HG03025 (cell line): ENCODE results near the gene OR2S2.
"Not testable (repeated sequence)": the region's sequence is repeated elsewhere in the genome, so short reads cannot be mapped to it uniquely, and the experiment has no call there.

Source experiments
- ATAC-seq: cut with Tn5 transposase; IDR thresholded peaks from one replicate; pipeline ENCODE4 v1.9.1; 2021; ENCODE audit warnings: mild to moderate bottlenecking, moderate library complexity; ENCODE audit not compliant: unreplicated experiment, low FRiP score

OR2S2 gene, protein sequence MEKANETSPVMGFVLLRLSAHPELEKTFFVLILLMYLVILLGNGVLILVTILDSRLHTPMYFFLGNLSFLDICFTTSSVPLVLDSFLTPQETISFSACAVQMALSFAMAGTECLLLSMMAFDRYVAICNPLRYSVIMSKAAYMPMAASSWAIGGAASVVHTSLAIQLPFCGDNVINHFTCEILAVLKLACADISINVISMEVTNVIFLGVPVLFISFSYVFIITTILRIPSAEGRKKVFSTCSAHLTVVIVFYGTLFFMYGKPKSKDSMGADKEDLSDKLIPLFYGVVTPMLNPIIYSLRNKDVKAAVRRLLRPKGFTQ

DNA sequence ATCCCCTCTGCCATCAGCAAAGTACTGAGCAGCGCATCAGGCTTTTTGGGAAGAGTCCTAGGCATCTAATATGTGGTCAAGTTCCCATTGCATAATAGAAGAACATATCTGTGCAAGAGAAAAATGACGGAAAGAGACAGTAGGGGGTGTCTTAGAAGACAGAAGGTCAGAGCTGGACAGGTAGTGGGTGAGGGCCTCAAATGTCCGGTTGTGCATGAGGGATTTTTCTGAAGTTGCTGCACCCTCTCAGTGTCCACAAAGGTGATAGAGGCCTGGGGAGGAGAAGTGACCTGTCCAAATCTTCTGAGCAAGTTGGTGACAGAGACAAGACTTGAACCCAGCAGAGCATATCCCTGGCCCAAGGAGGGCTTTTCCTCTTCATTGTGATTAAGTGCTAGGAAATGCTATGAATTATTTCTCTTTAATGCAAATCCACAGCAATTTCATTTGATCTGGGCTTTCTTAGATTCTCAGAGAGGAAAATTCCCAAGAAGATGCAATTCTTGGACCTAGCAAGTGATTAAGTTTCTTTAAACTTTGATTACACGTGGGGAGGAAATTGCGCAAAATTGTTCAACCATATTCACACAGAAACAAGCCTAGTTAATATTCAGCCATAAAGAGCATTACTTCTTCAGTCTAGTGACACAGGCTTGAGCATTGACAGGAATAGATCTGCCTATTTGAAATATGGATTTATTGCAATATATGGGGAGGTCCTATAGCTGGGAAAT is at the start of gene OR2S2:
Gene OR2S2, minus strand, starts transcription at position 51 of the 734 bp plus-strand sequence. CDS start 56 bp downstream, outside the sequence.
- ATAC-seq, result no peak

DNA sequence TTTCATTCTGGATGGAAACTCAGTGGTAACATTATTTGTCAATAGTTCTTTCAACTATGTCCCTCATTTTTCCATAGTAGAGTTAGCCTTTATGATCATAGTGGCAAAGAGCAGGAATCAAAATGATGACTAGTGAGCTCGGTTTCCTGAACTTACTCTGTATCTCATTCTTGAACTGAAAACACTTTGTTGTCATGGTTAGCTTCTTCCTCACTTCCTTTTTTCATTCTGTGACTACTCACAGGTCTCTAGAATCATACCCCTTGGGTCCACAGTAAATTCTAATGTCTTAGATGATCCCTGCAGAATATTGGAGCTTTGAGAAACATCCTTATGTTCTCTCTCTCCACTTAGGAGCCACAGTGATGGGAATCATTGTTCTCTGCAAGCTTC is 49.4 kb upstream of the OR2S2 start:
- no peak for ATAC-seq

DNA sequence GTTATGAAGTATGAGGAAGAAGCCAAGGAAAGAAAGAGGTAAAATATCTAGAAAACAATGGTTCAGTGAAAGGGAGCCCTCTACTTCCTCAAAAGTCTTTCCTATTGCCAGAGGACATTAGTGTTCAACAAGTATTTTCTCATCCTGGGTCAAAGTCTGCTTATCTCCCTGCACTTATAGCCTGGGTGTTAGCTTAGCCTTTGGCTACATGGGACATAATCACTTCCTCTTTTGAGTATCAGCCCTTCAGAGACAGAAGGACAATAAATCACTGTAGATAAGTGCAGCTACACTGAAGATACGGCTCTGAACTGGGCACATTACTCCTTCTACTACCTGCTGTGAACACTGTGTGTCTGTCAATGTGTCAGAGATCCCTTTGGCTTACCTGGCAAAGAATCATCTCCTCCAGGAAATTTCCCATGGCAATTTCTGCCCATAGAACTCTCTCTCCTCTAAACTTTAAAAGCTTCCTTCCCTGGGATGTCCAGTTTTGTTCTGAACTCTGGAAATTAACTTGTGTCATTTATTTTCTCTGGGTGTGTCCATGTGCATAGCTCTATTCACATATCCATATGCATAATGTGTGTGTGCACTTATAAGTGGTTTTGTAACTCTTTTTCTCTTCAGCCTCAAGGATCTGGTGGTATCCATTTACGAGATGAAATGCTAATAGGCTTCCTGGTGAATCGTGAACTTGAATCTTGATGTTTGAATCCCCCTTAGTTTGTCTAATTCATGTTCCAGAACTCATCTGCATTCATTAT is 48.8 kb upstream of the OR2S2 start:
- ATAC-seq, result no peak

DNA sequence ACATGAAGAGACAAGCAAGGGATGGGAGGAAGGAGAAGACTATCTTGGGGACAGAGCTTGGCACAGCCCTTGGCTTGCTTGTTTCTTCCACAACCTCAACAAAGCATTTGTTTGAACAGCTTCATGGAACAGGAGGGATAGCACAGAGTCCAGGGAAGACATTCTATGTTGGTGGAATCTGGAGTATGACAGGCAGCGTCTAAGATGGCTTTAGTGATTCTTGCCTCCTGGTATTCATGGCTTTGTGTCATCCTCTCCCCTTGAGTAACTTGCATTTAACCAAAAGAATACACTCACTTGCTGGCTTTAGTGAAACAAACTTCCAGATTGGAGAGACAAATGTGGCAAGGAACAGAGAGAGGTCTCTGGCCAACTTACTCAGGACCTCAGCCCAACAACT is 47.9 kb upstream of the OR2S2 start:
- ATAC-seq, result no peak

DNA sequence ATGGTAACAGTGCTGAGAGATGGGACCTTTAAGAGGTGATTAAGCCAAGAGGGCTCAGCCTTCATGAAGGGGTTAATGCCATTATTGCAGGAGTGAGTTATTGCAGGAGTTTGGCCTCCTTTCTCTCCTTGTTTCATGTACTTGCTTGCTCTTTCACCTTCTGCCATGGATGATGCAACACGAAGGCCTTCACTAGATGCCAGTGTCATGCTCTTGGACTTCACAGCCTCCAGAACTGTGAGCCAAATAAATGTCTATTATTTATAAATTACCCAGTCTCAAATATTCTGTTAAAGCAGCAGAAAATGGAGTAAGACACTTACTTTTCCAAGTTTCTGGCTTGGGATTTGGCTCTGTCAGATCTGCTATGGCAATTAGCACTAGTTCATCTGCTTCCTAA is 40.4 kb upstream of the OR2S2 start:
- ATAC-seq, result no peak

DNA sequence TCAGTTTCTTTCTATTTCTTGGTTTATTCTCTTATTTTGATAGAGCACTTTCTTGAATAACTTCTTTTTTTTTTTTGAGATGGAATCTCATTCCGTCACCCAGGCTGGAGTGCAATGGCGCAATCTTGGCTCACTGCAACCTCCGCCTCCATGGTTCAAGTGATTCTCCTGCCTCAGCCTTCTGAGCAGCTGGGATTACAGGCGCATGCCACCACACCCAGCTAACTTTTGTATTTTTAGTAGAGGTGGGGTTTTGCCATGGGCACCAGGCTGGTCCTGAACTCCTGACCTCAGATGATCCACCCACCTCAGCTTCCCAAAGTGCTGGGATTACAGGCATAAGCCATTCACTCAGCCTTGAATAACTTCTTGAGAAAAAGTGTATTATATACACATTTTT is 39.1 kb upstream of the OR2S2 start:
- ATAC-seq, result not testable (repeated sequence)

DNA sequence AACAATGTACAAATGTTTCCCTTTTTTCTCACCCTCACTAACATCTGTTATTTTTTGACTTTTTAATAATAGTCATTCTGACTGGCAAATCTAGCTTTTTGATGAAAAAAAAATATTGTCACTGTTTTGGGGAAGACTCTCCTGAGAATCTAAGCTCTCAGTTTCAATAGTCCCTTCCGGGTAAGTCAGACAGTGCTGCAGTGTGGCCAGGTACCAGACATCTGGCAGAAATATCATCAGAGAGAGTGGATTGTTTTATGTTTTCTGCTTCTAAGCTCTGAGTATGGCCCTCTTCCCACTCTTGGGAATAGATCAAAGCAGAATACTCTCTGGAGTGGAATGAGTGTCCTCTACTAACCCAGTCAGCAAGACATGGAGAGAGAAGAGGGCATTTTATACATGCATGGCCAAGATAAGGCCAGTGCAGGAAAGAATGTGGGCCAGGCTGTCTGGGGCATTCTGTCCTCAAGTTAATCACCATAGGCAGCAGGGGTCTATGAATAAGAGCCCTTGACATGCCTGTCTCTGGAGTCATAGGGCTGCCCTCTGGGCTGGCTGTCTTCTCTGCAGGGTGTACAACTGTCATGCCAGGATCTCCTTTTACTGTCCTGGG is 38.5 kb upstream of the OR2S2 start:
- no peak for ATAC-seq

DNA sequence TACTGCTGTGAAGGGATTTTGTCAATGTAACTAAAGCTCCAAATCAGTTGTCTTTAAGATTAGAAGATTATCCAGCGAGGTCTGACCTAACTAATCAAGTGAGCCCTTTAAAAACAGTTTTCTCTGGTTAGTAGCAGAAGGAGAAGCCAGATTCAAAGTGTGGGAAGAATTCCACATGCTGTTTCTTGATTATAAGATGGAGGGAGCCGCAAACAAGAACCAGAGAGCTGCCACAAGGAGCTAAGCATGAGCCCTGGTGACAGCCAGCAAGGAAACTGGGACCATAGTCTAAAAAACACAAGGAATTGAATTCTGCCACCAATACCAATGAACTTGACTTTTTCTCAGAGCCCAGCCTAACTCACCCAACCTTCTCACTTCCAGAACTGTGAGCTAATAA is 37.0 kb upstream of the OR2S2 start:
- ATAC-seq, result no peak

DNA sequence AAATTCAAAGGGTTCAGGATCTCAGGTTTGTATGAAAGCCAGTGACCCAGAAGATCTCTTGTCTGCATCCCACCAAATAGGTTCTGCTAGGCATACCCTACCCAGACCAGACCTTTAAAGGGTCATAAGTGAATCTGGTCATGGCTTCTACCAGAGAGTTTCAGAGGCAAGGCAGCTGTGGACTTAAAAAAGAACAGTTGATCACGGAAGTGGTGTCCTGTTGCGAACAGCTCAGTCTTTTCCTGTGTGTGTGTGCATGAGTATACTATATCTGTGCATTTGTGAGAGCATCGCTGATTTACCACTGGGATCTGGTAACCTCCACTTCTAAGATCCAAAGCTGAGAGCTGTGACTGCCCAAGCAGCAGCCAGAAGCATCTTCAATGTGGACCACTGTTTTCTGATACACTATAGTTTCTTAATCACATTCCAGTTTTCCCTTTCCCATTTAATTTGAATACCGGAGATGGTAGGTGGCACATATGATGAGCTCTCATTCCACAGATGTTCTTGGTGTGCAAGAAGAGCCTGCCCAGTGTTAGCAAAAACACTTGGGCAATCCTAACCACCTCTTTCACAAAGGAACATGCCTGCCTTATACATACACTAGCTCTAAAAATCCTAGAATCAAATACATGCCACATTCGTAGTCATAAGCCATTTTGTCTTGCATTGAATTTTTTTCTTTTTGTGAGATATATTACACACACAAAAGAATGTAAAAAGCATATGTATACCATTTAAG is 36.2 kb upstream of the OR2S2 start:
- ATAC-seq, result no peak

DNA sequence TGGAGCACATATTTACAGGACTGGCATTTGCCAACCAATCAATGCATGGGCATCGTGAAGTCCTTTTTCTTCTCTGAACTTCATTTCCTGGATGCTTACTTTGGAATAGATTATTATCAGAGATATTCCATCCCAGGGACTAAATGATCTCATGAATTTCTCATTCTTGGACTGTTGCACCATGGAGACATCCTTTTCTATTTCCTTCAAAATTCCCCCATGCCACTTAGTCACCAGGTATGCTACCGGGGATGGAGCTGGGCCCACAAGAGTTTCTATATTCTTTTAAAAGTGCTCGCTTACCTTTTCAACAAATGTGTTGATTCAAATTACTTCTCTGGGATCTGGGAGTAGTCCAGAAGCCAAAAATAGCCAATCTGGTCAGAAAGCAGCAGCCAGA is 35.2 kb upstream of the OR2S2 start:
- not testable (repeated sequence) for ATAC-seq

DNA sequence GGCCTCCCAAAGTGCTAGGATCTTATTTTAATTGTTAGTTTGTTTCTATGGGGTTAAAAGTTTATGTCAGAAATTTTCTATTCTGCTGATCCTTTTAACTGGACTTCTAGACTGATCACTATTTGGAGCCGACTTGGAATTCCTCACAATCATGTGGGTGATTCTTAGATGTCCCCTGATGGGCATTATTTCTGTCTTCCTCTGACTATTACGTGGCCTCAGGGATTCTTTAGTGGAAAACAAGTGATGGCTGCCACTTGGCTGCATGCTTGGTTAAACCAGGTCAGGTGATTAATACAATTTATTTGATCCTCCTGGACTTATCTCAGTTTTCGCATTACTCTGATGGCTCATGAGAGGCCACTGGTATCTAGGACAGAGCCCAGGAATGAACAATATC is 32.2 kb upstream of the OR2S2 start:
- ATAC-seq, result no peak

DNA sequence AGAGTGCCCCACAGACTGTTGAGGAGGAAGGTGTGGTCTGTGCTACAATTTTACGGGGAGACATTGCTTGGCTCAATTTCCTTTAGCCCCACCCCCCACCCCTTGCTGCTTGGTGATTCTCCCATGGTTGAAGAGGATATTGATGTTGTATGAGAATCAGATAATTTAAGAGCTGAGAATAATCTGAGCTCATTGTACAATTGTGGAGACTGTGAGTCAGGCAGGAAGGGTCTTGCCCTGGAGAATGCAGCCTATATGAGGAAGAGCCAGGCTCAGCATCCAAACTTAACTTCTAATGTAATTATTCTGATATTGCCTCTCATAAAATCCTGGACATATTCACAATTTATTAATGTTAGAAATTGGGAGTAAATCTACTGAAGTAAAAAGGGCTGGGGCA is 26.1 kb upstream of the OR2S2 start:
- ATAC-seq, result no peak

DNA sequence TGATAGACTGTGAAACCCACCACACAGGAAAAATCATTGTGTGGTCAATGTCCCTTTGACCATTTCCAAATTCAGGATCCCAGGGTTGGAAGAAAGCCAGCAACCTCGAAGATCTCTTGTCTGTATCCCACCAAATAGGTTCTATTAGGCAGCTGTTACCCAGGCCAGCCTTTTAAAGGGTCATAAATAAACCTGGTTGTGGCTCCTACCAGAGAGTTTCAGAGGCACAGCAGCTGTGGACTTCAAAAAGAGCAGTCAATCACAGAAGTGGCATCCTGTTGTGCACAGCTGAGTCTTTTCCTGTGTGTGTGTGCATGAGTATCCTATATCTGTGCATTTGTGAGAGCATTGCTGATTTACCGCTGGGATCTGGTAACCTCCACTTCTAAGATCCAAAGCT is 23.7 kb upstream of the OR2S2 start:
- ATAC-seq, result no peak

DNA sequence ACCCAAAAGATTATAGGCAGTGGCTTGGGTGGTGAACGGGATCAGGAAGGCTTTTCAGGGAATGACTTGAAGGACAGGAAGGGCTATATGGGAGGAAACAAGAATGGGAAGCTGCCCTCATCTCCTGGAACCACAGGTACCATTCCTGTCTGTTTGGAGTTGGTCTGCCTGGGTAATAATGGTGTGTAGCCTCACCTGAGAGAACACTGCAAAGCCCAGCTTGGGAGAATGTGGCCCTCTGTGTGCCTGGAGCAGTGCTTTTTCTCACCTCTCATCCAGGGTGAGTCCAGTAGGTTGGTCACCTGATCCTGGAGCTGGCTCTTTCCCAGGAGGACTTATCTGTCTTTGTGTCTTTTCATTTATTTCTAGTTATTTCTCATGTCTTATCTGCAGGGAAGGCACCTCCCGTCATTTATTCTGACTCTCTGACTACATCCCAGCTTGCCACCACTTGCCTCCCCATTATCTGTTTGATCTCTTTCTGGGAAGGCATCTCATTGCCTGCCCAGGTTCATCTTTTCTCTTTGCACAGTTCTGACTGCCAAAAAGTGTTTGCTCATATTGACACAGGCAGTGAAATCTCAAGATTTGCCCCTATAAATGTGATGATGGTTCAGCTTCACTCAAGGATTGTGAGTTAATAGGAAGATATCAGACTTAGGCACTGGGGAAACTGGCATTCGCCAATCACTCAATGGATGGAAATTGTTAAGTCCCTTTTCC is 22.5 kb upstream of the OR2S2 start:
- no peak for ATAC-seq

DNA sequence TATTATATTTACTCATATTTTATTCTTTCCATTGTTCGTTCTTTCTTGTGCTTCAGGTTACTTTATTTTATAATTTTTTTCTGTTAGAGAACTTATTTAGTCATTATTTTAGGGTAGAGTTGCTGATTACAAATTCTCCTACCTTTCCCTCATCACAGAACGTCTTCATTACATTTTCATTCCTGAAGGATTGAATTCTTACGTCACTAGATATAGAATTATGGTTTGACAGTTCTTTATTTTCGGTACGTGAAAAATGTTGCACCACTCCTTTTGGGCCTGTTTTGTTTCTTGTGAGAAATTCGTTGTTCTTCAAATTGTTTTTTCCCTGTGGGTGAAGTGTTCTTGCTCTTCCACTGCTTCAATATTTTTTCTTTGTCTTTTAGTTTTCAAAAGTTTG is 20.8 kb upstream of the OR2S2 start:
- ATAC-seq, result no peak

DNA sequence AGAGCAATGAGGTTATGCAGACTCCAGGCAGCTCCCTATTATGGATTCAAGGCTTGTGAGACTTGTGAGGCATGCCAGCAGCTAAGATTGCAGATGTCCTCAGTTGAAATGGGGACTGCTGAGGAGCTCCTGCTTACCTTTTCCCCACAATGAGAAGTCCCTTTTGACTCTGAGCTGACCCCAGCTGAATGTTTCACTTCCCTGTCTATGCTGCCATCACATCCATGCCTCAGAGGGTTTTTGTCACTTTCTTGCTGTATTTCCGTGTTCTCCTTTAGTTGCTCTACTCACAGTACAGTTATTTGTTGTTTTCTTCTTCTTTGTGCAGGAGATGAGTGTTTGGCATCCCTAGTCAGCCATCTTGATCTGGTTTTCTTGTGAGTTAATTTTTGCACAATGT is 18.8 kb upstream of the OR2S2 start:
- no peak for ATAC-seq

DNA sequence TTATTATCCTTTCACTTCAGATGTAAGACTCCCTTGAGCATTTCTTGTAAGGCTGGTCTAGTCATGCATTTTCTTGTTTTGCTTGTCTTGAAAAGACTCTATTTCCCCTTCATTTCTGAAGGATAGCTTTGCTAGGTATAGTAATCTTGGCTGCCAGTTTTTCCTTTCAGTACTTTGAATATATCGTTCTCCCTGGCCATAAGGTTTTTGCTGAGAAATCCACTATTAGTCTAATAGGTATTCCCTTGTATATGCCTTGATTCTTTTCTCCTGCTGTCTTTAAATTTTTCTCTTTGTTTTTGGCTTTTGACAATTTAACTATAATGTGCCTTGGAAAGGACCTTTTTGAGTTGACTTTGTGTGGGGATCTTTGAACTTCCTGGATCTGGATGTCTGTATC is 16.8 kb upstream of the OR2S2 start:
- no peak for ATAC-seq

DNA sequence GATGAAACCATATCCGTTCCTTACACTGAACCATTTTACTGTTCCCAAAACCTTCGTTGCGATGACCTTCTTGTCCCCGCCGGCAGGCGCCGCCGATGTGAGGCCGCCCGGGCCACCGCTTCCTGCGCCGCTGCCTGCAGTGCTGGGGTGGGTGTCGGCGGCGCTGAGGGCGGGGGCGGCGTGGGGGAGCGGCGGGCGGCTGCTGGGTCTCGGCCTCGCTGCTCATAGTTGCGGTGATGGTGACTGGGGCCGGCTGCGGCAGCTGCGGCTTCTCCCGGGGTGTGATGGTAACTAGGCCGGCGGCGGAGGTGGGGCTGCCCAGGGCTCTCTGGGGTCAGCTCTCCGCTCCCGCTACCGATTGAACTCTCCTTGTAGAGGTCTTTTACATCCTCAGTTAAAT is 14.1 kb upstream of the OR2S2 start:
- no peak for ATAC-seq

DNA sequence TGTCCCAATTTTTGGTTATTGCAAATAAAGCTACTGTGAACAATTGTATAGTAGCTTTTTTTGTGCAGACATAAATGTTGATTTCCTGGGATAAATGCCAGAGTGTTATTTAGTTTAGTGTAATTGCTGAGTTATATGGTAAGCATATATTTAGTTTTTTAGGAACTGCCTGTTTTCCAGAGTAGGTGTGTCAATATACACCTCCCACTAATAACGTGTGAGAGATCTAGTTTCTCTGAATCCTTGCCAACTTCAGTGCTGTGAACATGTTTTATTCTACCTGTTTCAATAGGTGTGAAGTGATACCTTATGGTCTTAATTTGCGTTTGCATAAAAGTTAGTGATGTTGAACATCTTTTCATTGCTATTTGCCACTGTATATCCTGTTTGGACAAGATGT is 9.1 kb upstream of the OR2S2 start:
- ATAC-seq, result no peak

DNA sequence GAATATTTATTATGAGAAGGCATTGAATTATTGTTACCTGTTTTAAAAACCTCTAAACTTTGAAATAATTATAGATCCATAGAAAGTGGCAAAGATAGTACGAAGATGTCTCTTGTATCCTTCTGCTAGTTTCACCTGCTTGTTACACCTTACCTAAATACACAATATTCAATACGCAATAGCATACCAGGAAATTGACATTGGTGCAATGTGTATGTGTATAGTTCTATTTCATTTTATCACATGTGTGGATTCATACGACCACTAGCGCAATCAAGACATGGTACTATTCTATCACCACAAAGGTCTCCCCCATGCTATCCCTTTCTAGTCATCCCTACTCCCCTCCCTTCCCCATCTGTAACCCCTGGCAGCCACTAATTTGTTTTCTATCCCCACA is 8.5 kb upstream of the OR2S2 start:
- ATAC-seq, result no peak
